ENCODE data around the gene CPNE1.

CPNE1 gene

DNA sequence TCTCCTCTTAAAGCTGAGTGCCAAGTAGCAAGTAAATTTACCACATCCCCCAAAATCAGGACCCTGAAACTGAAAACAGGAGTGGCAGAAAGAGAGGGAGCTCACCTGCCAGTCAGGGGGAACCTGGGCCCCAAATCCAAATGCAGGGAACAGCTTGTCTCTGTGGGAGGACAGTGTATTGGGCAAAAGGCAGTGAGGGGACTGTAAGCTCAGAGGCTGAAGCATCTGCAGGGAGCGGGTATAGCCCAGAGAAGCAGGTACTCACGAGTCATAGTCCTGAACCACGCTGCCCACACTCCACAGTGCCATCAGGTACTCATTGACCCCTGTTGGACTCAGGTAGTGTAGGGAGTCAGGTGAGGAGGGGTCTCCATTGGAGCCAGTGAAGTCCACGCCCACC, 34.1 kb downstream of the CPNE1 start:
- no peak overlapping the region for H3K4me3 ChIP-seq (ENCODE audit: low read depth, low read length)
- no peaks in the 10 kb centered on the region for H3K79me2 ChIP-seq (ENCODE audit: control insufficient read depth, insufficient read depth, low read length, poor library complexity)
- H3K4me1 ChIP-seq (ENCODE audit: control insufficient read depth in 1 of 2, insufficient read depth in 2 of 2, low read length in 2 of 2) = no peaks in the 10 kb centered on the region
- H3K4ac ChIP-seq (ENCODE audit: low read depth, low read length) = no peak overlapping the region
- no peaks in the 10 kb centered on the region for H3K27me3 ChIP-seq (ENCODE audit: insufficient read depth, low read length)
- no peak overlapping the region for H2AFZ ChIP-seq (ENCODE audit: insufficient read depth, low read length, poor library complexity)
- no peak overlapping the region for H4K12ac ChIP-seq (ENCODE audit: low read depth, low read length)
- no peak overlapping the region for H2BK120ac ChIP-seq (ENCODE audit: insufficient read depth, low read length, poor library complexity)
- no peak overlapping the region for H4K8ac ChIP-seq (ENCODE audit: low read depth, low read length)
- H3K23ac ChIP-seq (ENCODE audit: low read length) = no peak overlapping the region
- no peak overlapping the region for H3K18ac ChIP-seq (ENCODE audit: low read length)
- H4K91ac ChIP-seq (ENCODE audit: low read depth, low read length) = no peak overlapping the region
- WGBS (ENCODE audit: extremely low coverage, insufficient coverage, insufficient read length) = no CpG with 5 or more reads among the region's 4 CpGs
- no peaks in the 10 kb centered on the region for H3K79me1 ChIP-seq (ENCODE audit: low read length)
- no peak overlapping the region for H2AK5ac ChIP-seq (ENCODE audit: low read length)
- no peak overlapping the region for H3K4me2 ChIP-seq (ENCODE audit: low read length)
- H3K9ac ChIP-seq (ENCODE audit: low read length) = no peak overlapping the region
- peaks cover 2% of the 10 kb centered on the region for H3K9me3 ChIP-seq (ENCODE audit: insufficient read depth, low read depth, low read length)
- no peak overlapping the region for H2BK5ac ChIP-seq (ENCODE audit: low read depth, low read length, poor library complexity)
- no peak overlapping the region for H2BK12ac ChIP-seq (ENCODE audit: low read length)
- H3K14ac ChIP-seq (ENCODE audit: low read length) = no peak overlapping the region
- H3K27ac ChIP-seq (ENCODE audit: low read depth, low read length) = no peak overlapping the region
- peaks cover 43 to 61% of the 10 kb centered on the region in 2 experiments for H3K36me3 ChIP-seq (ENCODE audit: control insufficient read depth in 1 of 2, insufficient read depth in 2 of 2, low read length in 2 of 2)
- DNase-seq = no peak

DNA sequence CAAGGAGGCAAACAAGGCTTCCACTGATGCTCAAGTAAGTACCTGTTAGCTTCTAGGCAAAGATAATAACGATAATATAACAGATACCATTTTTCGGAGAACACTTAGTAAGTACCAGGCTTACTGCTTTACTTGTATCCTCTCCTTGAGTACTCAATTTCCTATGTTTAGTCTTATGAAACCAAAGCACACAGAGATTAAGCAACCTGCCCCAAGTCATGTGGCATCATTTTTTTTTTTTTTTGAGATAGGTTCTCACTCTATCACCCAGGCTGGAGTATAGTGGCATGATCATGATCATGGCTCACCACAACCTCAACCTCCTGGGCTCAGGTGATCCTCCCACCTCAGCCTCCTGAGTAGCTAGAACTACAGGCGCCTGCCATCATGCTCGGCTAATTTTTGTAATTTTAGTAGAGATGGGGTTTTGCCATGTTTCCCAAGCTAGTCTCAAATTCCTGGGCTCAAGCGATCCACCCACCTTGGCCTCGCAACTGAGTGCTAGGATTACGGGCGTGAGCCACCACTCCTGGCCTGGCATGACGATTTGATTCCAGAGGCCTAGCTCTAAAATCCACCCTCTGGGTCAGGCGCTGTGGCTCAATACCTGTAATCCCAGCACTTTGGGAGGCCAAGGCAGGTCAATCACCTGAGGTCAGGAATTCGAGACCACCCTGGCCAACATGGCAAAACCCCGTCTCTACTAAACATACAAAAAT, 35.1 kb downstream of the CPNE1 start:
- H4K91ac ChIP-seq (ENCODE audit: low read depth, low read length) = no peak overlapping the region
- no peak overlapping the region for H2BK120ac ChIP-seq (ENCODE audit: insufficient read depth, low read length, poor library complexity)
- peaks cover 2% of the 10 kb centered on the region for H3K9me3 ChIP-seq (ENCODE audit: insufficient read depth, low read depth, low read length)
- peaks cover 44 to 66% of the 10 kb centered on the region in 2 experiments for H3K36me3 ChIP-seq (ENCODE audit: control insufficient read depth in 1 of 2, insufficient read depth in 2 of 2, low read length in 2 of 2)
- H3K79me2 ChIP-seq (ENCODE audit: control insufficient read depth, insufficient read depth, low read length, poor library complexity) = no peaks in the 10 kb centered on the region
- H2BK5ac ChIP-seq (ENCODE audit: low read depth, low read length, poor library complexity) = no peak overlapping the region
- no peak overlapping the region for H3K4me2 ChIP-seq (ENCODE audit: low read length)
- H3K4me1 ChIP-seq (ENCODE audit: control insufficient read depth in 1 of 2, insufficient read depth in 2 of 2, low read length in 2 of 2) = no peaks in the 10 kb centered on the region
- H3K27ac ChIP-seq (ENCODE audit: low read depth, low read length) = no peak overlapping the region
- no CpG with 5 or more reads among the region's 12 CpGs for WGBS (ENCODE audit: extremely low coverage, insufficient coverage, insufficient read length)
- H3K4ac ChIP-seq (ENCODE audit: low read depth, low read length) = no peak overlapping the region
- no peak overlapping the region for H4K12ac ChIP-seq (ENCODE audit: low read depth, low read length)
- DNase-seq = no peak
- no peak overlapping the region for H2AFZ ChIP-seq (ENCODE audit: insufficient read depth, low read length, poor library complexity)
- H3K14ac ChIP-seq (ENCODE audit: low read length) = no peak overlapping the region
- no peaks in the 10 kb centered on the region for H3K79me1 ChIP-seq (ENCODE audit: low read length)
- no peaks in the 10 kb centered on the region for H3K27me3 ChIP-seq (ENCODE audit: insufficient read depth, low read length)
- no peak overlapping the region for H3K18ac ChIP-seq (ENCODE audit: low read length)
- H3K9ac ChIP-seq (ENCODE audit: low read length) = no peak overlapping the region
- no peak overlapping the region for H3K4me3 ChIP-seq (ENCODE audit: low read depth, low read length)
- no peak overlapping the region for H4K8ac ChIP-seq (ENCODE audit: low read depth, low read length)
- no peak overlapping the region for H2BK12ac ChIP-seq (ENCODE audit: low read length)
- no peak overlapping the region for H3K23ac ChIP-seq (ENCODE audit: low read length)
- no peak overlapping the region for H2AK5ac ChIP-seq (ENCODE audit: low read length)

DNA sequence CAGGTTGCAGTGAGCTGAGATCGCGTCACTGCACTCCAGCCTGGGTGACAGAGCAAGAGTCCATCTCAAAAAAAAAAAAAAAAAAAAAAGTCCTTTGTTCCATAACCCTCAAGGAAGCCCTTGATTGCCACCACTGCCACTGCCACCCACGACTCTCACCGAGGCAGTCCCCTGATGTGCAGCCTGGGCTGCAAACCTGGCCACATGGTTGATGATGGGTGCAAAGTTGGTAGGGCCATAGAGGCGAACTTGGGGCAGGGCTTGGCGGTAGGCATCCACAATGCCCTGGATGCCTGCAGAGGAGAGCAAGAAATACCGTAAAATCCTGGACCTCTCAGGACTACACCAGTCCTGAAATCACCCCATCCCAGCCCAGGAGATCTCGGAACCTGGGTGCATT, 37.6 kb downstream of the CPNE1 start:
- no peaks in the 10 kb centered on the region for H3K4me1 ChIP-seq (ENCODE audit: control insufficient read depth in 1 of 2, insufficient read depth in 2 of 2, low read length in 2 of 2)
- H3K79me1 ChIP-seq (ENCODE audit: low read length) = no peaks in the 10 kb centered on the region
- no CpG with 5 or more reads among the region's 8 CpGs for WGBS (ENCODE audit: extremely low coverage, insufficient coverage, insufficient read length)
- no peak overlapping the region for H3K14ac ChIP-seq (ENCODE audit: low read length)
- no peak overlapping the region for H2BK12ac ChIP-seq (ENCODE audit: low read length)
- H4K91ac ChIP-seq (ENCODE audit: low read depth, low read length) = no peak overlapping the region
- no peak overlapping the region for H3K27ac ChIP-seq (ENCODE audit: low read depth, low read length)
- no peak overlapping the region for H3K4ac ChIP-seq (ENCODE audit: low read depth, low read length)
- no peak overlapping the region for H2BK120ac ChIP-seq (ENCODE audit: insufficient read depth, low read length, poor library complexity)
- no peaks in the 10 kb centered on the region for H3K79me2 ChIP-seq (ENCODE audit: control insufficient read depth, insufficient read depth, low read length, poor library complexity)
- no peak overlapping the region for H2AK5ac ChIP-seq (ENCODE audit: low read length)
- no peak overlapping the region for H4K12ac ChIP-seq (ENCODE audit: low read depth, low read length)
- H3K9ac ChIP-seq (ENCODE audit: low read length) = peak overlapping the region; percentile 65
- no peak overlapping the region for H2AFZ ChIP-seq (ENCODE audit: insufficient read depth, low read length, poor library complexity)
- no peak overlapping the region for H4K8ac ChIP-seq (ENCODE audit: low read depth, low read length)
- no peak overlapping the region for H3K23ac ChIP-seq (ENCODE audit: low read length)
- no peak overlapping the region for H3K4me3 ChIP-seq (ENCODE audit: low read depth, low read length)
- peaks cover 40 to 58% of the 10 kb centered on the region in 2 experiments for H3K36me3 ChIP-seq (ENCODE audit: control insufficient read depth in 1 of 2, insufficient read depth in 2 of 2, low read length in 2 of 2)
- no peak overlapping the region for H2BK5ac ChIP-seq (ENCODE audit: low read depth, low read length, poor library complexity)
- peaks cover 2% of the 10 kb centered on the region for H3K9me3 ChIP-seq (ENCODE audit: insufficient read depth, low read depth, low read length)
- DNase-seq = no peak
- H3K18ac ChIP-seq (ENCODE audit: low read length) = no peak overlapping the region
- H3K4me2 ChIP-seq (ENCODE audit: low read length) = no peak overlapping the region
- H3K27me3 ChIP-seq (ENCODE audit: insufficient read depth, low read length) = no peaks in the 10 kb centered on the region

DNA sequence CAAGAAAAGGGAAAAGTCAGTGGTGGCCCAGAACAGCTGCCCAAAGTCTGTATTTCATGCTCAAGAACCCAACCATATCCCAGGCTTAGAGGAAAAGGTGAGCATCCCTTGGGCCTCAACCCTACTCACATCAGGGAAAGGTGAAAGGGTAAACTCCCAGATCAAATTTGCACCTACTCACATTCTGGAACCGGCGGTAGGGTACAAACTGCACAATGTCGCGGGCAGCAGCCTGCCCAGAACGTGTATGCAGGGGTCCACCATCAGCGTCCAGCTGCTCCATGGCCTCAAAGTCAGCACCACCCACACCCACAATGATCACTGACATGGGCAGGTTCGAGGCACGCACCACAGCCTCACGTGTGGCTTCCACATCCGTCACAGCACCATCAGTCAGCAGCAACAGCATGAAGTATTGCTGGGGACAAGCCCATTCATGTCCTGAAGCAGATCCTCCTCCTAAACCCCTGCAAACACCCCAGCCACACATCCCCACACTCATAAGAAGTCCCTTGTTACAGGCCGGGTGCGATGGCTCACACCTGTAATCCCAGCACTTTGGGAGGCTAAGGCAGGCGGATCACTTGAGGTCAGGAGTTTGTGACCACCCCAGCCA, 38.2 kb downstream of the CPNE1 start:
- H2BK12ac ChIP-seq (ENCODE audit: low read length) = no peak overlapping the region
- H3K4me3 ChIP-seq (ENCODE audit: low read depth, low read length) = no peak overlapping the region
- H3K4ac ChIP-seq (ENCODE audit: low read depth, low read length) = no peak overlapping the region
- H3K27ac ChIP-seq (ENCODE audit: low read depth, low read length) = no peak overlapping the region
- DNase-seq = no peak
- H3K14ac ChIP-seq (ENCODE audit: low read length) = no peak overlapping the region
- peaks cover 2% of the 10 kb centered on the region for H3K9me3 ChIP-seq (ENCODE audit: insufficient read depth, low read depth, low read length)
- H4K91ac ChIP-seq (ENCODE audit: low read depth, low read length) = no peak overlapping the region
- H2BK120ac ChIP-seq (ENCODE audit: insufficient read depth, low read length, poor library complexity) = no peak overlapping the region
- H3K4me1 ChIP-seq (ENCODE audit: control insufficient read depth in 1 of 2, insufficient read depth in 2 of 2, low read length in 2 of 2) = no peaks in the 10 kb centered on the region
- H2AFZ ChIP-seq (ENCODE audit: insufficient read depth, low read length, poor library complexity) = no peak overlapping the region
- H3K9ac ChIP-seq (ENCODE audit: low read length) = no peak overlapping the region
- H4K8ac ChIP-seq (ENCODE audit: low read depth, low read length) = no peak overlapping the region
- no peaks in the 10 kb centered on the region for H3K27me3 ChIP-seq (ENCODE audit: insufficient read depth, low read length)
- no peak overlapping the region for H3K4me2 ChIP-seq (ENCODE audit: low read length)
- no CpG with 5 or more reads among the region's 13 CpGs for WGBS (ENCODE audit: extremely low coverage, insufficient coverage, insufficient read length)
- H3K18ac ChIP-seq (ENCODE audit: low read length) = no peak overlapping the region
- H4K12ac ChIP-seq (ENCODE audit: low read depth, low read length) = no peak overlapping the region
- peaks cover 35 to 52% of the 10 kb centered on the region in 2 experiments for H3K36me3 ChIP-seq (ENCODE audit: control insufficient read depth in 1 of 2, insufficient read depth in 2 of 2, low read length in 2 of 2)
- H2AK5ac ChIP-seq (ENCODE audit: low read length) = no peak overlapping the region
- no peak overlapping the region for H3K23ac ChIP-seq (ENCODE audit: low read length)
- no peak overlapping the region for H2BK5ac ChIP-seq (ENCODE audit: low read depth, low read length, poor library complexity)
- H3K79me2 ChIP-seq (ENCODE audit: control insufficient read depth, insufficient read depth, low read length, poor library complexity) = no peaks in the 10 kb centered on the region
- no peaks in the 10 kb centered on the region for H3K79me1 ChIP-seq (ENCODE audit: low read length)

Data from trophoblast cell (in vitro differentiated cells and primary cell).